GM12873 (cell line): ENCODE measurements around the gene TPCN1.

ENCODE experiments used
- TF ChIP-seq, protein P1 (sequence below): IDR thresholded peaks from 2 replicates; pipeline ENCODE4 v1.5.1; 2012; ENCODE audit warnings: low read depth, mild to moderate bottlenecking, moderate library complexity, low read length, control low read depth; ENCODE audit not compliant: insufficient read depth; ENCODE audit errors: missing control alignments

The TPCN1 gene

GRCh38 chr12:113220593-113221180 is 577 bp upstream of the TPCN1 start:
- TF ChIP-seq, protein P1, sequence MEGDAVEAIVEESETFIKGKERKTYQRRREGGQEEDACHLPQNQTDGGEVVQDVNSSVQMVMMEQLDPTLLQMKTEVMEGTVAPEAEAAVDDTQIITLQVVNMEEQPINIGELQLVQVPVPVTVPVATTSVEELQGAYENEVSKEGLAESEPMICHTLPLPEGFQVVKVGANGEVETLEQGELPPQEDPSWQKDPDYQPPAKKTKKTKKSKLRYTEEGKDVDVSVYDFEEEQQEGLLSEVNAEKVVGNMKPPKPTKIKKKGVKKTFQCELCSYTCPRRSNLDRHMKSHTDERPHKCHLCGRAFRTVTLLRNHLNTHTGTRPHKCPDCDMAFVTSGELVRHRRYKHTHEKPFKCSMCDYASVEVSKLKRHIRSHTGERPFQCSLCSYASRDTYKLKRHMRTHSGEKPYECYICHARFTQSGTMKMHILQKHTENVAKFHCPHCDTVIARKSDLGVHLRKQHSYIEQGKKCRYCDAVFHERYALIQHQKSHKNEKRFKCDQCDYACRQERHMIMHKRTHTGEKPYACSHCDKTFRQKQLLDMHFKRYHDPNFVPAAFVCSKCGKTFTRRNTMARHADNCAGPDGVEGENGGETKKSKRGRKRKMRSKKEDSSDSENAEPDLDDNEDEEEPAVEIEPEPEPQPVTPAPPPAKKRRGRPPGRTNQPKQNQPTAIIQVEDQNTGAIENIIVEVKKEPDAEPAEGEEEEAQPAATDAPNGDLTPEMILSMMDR: no peak

DNA sequence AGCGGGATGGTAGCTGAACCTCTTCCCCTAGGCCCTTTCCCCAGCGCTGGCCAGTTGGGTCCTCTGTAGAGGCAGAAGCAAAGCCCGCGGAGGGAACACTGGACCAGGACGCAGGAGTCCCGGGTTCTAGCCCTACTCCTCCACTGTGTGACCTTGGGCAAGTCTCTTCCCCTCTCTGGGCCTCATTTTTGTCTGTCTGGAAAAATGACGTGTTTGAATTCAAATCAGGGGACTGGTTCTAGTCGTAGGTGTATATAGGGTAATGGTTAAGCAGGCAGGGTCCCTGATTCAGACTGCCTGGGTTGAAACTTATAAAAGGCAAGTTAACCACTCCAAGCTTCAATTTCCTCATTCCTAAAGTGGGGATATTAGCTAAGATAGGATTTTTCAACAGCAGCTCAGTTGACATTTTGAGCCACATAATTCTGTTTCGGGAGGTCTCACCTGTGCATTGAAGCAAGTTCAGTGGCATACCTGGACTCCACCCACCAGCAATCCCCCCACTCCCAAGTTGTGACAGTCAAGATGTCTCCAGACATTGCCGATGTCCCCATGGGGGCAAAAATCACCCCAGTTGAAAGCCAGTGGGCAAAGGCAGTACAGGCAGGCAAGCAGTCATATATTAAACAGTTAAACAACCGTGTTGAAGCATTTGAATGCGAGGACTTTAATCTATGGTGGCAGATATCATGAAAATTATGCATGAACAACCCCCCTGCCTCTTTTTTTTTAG is 899 bp downstream of the TPCN1 start:
- TF ChIP-seq, protein P1: no peak

DNA sequence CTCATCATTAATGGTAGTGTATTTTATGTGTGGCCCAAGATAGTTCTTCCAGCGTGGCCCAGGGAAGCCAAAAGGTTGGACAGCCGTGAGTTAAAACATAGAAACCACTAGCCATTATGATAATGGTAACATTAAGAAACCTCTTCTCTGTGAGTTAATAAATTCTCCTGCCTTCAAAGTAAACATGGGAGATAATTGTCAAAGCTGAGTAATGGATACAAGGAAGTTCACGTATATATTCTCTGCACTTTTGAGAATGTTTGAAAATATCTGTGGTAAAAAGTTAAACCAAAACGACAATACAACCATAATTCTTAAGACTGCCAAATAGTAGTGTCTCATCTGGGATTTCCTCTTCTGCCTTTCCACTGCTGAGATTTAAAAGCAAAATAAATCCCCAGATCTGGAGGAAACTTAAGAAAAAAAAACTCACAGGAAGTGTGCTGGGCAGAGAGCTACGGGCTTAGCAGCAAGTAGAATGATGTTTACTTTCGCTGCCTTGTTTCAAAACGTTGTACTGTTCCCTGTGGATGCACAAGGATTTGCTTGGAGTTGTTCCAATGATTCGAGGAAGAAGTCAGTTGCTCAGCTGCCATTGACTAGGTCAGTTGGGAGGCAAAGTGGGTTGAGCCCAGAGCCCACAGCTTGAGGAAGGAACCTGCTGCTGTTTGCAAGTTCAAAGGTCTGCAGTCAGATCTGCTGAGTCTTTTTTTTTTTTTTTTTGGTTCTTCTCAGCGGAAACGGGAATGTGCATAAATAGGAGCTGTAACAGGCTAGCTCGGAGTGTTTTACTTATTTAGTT is 1.7 kb downstream of the TPCN1 start:
- TF ChIP-seq, protein P1: no peak

DNA sequence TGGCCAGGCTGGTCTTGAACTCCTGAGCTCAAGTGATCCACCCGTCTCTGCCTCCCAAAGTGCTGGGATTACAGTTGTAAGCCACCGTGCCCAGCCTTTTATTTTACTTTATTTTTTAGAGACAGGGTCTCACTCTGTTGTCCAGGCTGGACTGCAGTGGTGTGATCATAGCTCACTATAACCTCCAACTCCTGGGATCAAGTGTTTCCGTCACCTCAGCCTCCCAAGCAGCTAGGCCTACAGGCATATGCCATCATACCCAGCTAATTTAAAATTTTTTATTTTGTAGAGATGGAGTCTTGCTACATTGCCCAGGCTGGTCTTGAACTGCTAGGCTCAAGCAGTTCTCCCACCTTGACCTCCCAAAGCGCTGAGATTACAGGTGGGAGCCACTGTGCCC is 3.7 kb downstream of the TPCN1 start:
- TF ChIP-seq, protein P1: no peak

DNA sequence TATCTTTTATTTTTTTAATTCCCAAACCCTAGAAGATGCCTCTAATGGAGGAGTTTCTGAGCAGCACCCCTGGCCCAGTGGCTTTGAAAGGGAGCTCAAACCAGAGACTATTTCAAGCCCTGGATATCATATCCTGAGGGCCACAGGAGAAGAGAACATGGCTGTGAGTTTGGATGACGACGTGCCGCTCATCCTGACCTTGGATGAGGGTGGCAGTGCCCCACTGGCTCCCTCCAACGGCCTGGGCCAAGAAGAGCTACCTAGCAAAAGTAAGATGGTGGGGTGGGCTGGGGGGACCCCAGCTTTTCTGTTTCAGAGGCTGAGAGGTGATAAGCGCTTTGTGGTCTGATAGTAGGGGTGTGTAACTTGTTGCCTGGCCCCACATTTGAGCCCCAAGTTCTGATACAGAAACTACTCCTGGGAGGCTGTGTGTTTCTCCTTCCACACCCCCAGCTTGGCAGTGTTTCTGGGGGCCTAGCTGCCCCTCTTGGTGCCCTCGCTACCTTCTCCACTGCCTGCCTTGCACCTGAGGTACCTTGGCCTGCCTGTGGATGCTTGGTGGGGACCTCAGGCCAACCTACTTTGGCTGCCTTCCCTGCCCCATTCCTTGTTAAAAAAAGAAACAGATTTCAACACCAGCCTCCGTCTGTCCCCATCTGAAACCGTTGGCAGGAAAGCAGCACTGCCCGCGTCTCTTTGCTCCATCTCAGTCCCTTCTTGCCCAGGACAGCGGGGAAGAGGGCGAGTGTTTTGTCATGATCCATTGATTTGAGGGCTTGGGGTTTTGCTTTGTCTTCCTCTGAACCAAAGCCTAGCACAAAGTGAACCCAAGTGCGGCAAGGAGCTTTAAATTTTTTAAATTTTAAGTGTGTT is 5.7 kb downstream of the TPCN1 start:
- TF ChIP-seq, protein P1: no peak

- TF ChIP-seq, protein P1: no peak
These were observed 6.6 kb downstream of the TPCN1 start for GRCh38 chr12:113227686-113228391.
